Measurements from ENCODE around the gene ZNF827. TPM values are rescaled to one million over a fixed set of nuclear protein-coding genes. Genes with fewer than 3 reads are reported as not detected.

Gene ZNF827
- total RNA-seq, 1 experiment from 2014 or later: 29.4 TPM

DNA sequence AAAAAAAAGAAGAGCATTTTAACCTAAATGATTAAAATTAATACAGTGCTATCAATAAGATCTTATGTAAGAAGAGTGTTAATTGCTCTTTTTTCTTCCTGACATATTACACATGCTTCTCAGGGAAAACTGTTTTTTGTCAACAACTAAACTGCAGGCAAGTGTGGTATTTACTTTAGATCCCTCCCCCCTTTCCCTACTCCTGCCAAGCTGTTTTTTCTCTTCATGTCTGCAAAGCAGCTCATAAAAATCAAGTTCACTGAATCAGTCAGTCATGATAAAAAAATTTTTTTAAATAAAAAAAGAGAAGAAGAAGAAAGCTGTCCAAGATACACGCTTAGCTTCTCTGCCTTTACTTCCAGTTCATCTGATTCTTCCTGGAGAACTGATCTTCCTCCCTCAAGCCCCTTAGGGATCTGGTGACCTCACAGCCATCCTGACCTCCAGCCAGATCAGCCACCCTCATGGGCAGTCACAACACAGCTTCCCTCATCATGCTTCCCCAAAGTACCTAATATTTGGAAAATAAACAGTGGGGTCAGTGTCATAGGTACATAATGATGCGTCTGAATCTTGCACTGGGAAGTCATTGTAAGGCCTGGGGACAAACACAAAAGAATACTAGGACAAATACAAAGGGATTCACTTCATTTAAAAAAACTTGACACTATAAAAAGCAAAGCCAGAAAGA lies 87.0 kb downstream of the ZNF827 start:
- no peak for DNase-seq
- Histone ChIP-seq H2BK20ac (ENCODE audit: low read depth, low read length, poor library complexity, severe bottlenecking) (no peak overlapping the region), H3K9ac (ENCODE audit: extremely low read depth, insufficient read length, low read length) (no peak overlapping the region), H2BK15ac (ENCODE audit: low read depth, low read length) (no peak overlapping the region), H3K14ac (ENCODE audit: insufficient read depth, low read length) (no peak overlapping the region), H3K4ac (ENCODE audit: low read depth, low read length) (no peak overlapping the region), H4K8ac (replicated peaks; ENCODE audit: insufficient read length, low read depth, low read length) (no peak overlapping the region), H4K5ac (ENCODE audit: insufficient read length, low read depth, low read length) (no peak overlapping the region), H2BK5ac (ENCODE audit: insufficient read length, low read length) (no peak overlapping the region), H2BK120ac (ENCODE audit: low read depth, low read length, poor library complexity, severe bottlenecking) (no peak overlapping the region), H3K56ac (ENCODE audit: insufficient read length, low read depth, low read length) (no peak overlapping the region), H3K4me1 (ENCODE audit: insufficient read depth, low read length) (no peaks in the 10 kb centered on the region), H3K18ac (ENCODE audit: insufficient read length, low read depth, low read length) (no peak overlapping the region), H3T11ph (ENCODE audit: low read length) (no peak overlapping the region), H3K23ac (ENCODE audit: insufficient read length, low read depth, low read length) (no peak overlapping the region), H3K27ac (ENCODE audit: insufficient read length, low read depth, low read length) (no peak overlapping the region), H3K79me2 (ENCODE audit: insufficient read depth, low read length) (no peaks in the 10 kb centered on the region; the same call in 1 of the 2 replicates), H4K91ac (ENCODE audit: insufficient read length, low read depth, low read length) (no peak overlapping the region), H2AK5ac (ENCODE audit: insufficient read length, low read length) (no peak overlapping the region), H2BK12ac (ENCODE audit: insufficient read length, low read depth, low read length) (no peak overlapping the region), H3K79me1 (ENCODE audit: insufficient read depth, low read depth, low read length, poor library complexity, severe bottlenecking) (no peaks in the 10 kb centered on the region), H2AFZ (ENCODE audit: low read length) (no peak overlapping the region), H3K9me3 (ENCODE audit: control insufficient read depth, low read depth, low read length) (no peaks in the 10 kb centered on the region), H3K23me2 (ENCODE audit: insufficient read length, low read depth, low read length, poor library complexity, severe bottlenecking) (no peaks in the 10 kb centered on the region), H3K4me2 (ENCODE audit: insufficient read depth, insufficient read length, low read length) (no peak overlapping the region), H3K27me3 (ENCODE audit: insufficient read depth, low read length) (no peaks in the 10 kb centered on the region), H4K20me1 (ENCODE audit: control insufficient read depth, insufficient read depth, insufficient read length) (no peaks in the 10 kb centered on the region)
- Mint-ChIP-seq H3K4me1 (peaks cover 6 to 8% of the 10 kb centered on the region in 2 experiments; a peak in 3 of 4 replicates), H3K27me3 (ENCODE audit: low read depth) (no peaks in the 10 kb centered on the region), H3K9me3 (no peaks in the 10 kb centered on the region), H3K4me3 (no peak overlapping the region), H3K27ac (peak overlapping the region; percentile 13 to 71 (median 38); a peak in 3 of 7 replicates), H3K36me3 (ENCODE audit: insufficient read depth in 1 of 3, low read depth in 3 of 3) (peaks cover 7 to 34% (median 12%) of the 10 kb centered on the region in 3 experiments)
- TF ChIP-seq CTCF (conservative IDR thresholded peaks at IDR 0.05): no peak
- WGBS (ENCODE audit: extremely low coverage, insufficient read length, low lambda C conversion rate): no CpG with 5 or more reads among the region's 2 CpGs

Measured in H9 (cell line).